ENCODE measurements around the gene GPR148.
"Not testable (repeated sequence)": the region's sequence is repeated elsewhere in the genome, so short reads cannot be mapped to it uniquely, and the experiment has no call there.

GPR148 gene

GRCh38 chr2:130728549-130729316, at the start of gene GPR148:
Gene GPR148 (plus strand): TSS chr2:130729070. CDS start chr2:130729152, 82 bp downstream.
- DNase-seq (ENCODE audit: low spot score): no peak

- DNase-seq (ENCODE audit: low spot score): not testable (repeated sequence)
Observed at GRCh38 chr2:130692041-130692770, 36.7 kb upstream of the GPR148 start.

GRCh38 chr2:130693474-130693873, 35.4 kb upstream of the GPR148 start:
- peak; percentile 15 for DNase-seq (ENCODE audit: low spot score)

- DNase-seq (ENCODE audit: low spot score): not testable (repeated sequence)
Observed at GRCh38 chr2:130703250-130703649, 25.6 kb upstream of the GPR148 start.

- DNase-seq (ENCODE audit: low spot score): not testable (repeated sequence)
Observed at GRCh38 chr2:130714795-130715194, 14.1 kb upstream of the GPR148 start.

GRCh38 chr2:130720036-130720435, 8.8 kb upstream of the GPR148 start:
- DNase-seq (ENCODE audit: low spot score): no peak

- DNase-seq (ENCODE audit: low spot score): no peak
Observed at GRCh38 chr2:130720528-130720927, 8.3 kb upstream of the GPR148 start.

GRCh38 chr2:130724455-130724854, 4.4 kb upstream of the GPR148 start:
- no peak for DNase-seq (ENCODE audit: low spot score)

GRCh38 chr2:130726614-130727180, 2.2 kb upstream of the GPR148 start:
- DNase-seq (ENCODE audit: low spot score): no peak

GRCh38 chr2:130727286-130727924, 1.5 kb upstream of the GPR148 start:
- peak; percentile 65 for DNase-seq (ENCODE audit: low spot score)

GRCh38 chr2:130728007-130728454, 839 bp upstream of the GPR148 start:
- no peak for DNase-seq (ENCODE audit: low spot score)

- no peak for DNase-seq (ENCODE audit: low spot score)
Observed at GRCh38 chr2:130729322-130730299, 741 bp downstream of the GPR148 start.

- not testable (repeated sequence) for DNase-seq (ENCODE audit: low spot score)
Observed at GRCh38 chr2:130732257-130732656, 3.4 kb downstream of the GPR148 start.

GRCh38 chr2:130735200-130735599, 6.3 kb downstream of the GPR148 start:
- DNase-seq (ENCODE audit: low spot score): no peak

GRCh38 chr2:130736487-130736886, 7.6 kb downstream of the GPR148 start:
- no peak for DNase-seq (ENCODE audit: low spot score)

- DNase-seq (ENCODE audit: low spot score): no peak
Observed at GRCh38 chr2:130737592-130737991, 8.7 kb downstream of the GPR148 start.

GRCh38 chr2:130740671-130741070, 11.8 kb downstream of the GPR148 start:
- DNase-seq (ENCODE audit: low spot score): no peak

GRCh38 chr2:130743278-130743677, 14.4 kb downstream of the GPR148 start:
- DNase-seq (ENCODE audit: low spot score): no peak

GRCh38 chr2:130744287-130745117, 15.6 kb downstream of the GPR148 start:
- DNase-seq (ENCODE audit: low spot score): no peak

- no peak for DNase-seq (ENCODE audit: low spot score)
Observed at GRCh38 chr2:130749078-130749477, 20.2 kb downstream of the GPR148 start.
